HG03521 (cell line): ENCODE data around the gene FAM222B.
"Not testable (repeated sequence)": the region's sequence is repeated elsewhere in the genome, so short reads cannot be mapped to it uniquely, and the experiment has no call there.

Experiments
- ATAC-seq: cut with Tn5 transposase; IDR thresholded peaks from one replicate; pipeline ENCODE4 v1.9.1; 2021; ENCODE audit warnings: mild to moderate bottlenecking, moderate library complexity; ENCODE audit not compliant: unreplicated experiment

FAM222B gene

GRCh38 chr17:28842282-28843012, at the start of gene FAM222B:
TSS of gene FAM222B (minus strand) at chr17:28842790. CDS start at chr17:28766667, 76,123 bp downstream.
- ATAC-seq, result peak; percentile 73

GRCh38 chr17:28892024-28892423, 49.4 kb upstream of the FAM222B start:
- ATAC-seq, result no peak

- no peak for ATAC-seq
Observed at GRCh38 chr17:28891201-28891600, 48.6 kb upstream of the FAM222B start.

GRCh38 chr17:28889996-28890395, 47.4 kb upstream of the FAM222B start:
- ATAC-seq, result no peak

- no peak for ATAC-seq
Observed at GRCh38 chr17:28888832-28889231, 46.2 kb upstream of the FAM222B start.

- ATAC-seq, result no peak
Observed at GRCh38 chr17:28887871-28888471, 45.4 kb upstream of the FAM222B start.

GRCh38 chr17:28885951-28886350, 43.4 kb upstream of the FAM222B start:
- no peak for ATAC-seq

GRCh38 chr17:28885363-28885762, 42.8 kb upstream of the FAM222B start:
- ATAC-seq, result no peak

- ATAC-seq, result no peak
Observed at GRCh38 chr17:28883967-28884702, 41.5 kb upstream of the FAM222B start.

- ATAC-seq, result no peak
Observed at GRCh38 chr17:28882154-28882895, 39.7 kb upstream of the FAM222B start.

GRCh38 chr17:28881533-28882056, 39.0 kb upstream of the FAM222B start:
- no peak for ATAC-seq

- no peak for ATAC-seq
Observed at GRCh38 chr17:28880572-28880945, 38.0 kb upstream of the FAM222B start.

- ATAC-seq, result no peak
Observed at GRCh38 chr17:28879886-28880571, 37.4 kb upstream of the FAM222B start.

GRCh38 chr17:28878981-28879380, 36.4 kb upstream of the FAM222B start:
- no peak for ATAC-seq

- ATAC-seq, result no peak
Observed at GRCh38 chr17:28878158-28878910, 35.7 kb upstream of the FAM222B start.

- ATAC-seq, result not testable (repeated sequence)
Observed at GRCh38 chr17:28877150-28877711, 34.6 kb upstream of the FAM222B start.

GRCh38 chr17:28875848-28876550, 33.4 kb upstream of the FAM222B start:
- ATAC-seq, result no peak

GRCh38 chr17:28874750-28875149, 32.2 kb upstream of the FAM222B start:
- no peak for ATAC-seq

GRCh38 chr17:28873839-28874238, 31.2 kb upstream of the FAM222B start:
- no peak for ATAC-seq
